HCT116 (cell line): ENCODE measurements around the gene ABCB6. TPM values are rescaled to one million over a fixed set of nuclear protein-coding genes. Genes with fewer than 3 reads are reported as not detected.

ENCODE experiments used
- ATAC-seq: fragments of 200-7000 bp; cut with Tn5 transposase; 2 replicates; pipeline ENCODE4 v1.9.1; 2020; ENCODE audit warnings: mild to moderate bottlenecking, moderate library complexity
- BruUV-seq: library from RNA; stranded (reverse); fragments of 400-500 nt; replicated peaks from 2 replicates; lab custom pipeline; 2021; lab: Mats Ljungman, UMichigan
- CTCF ChIA-PET: fragments of 300-600 bp; sonication (Branson Sonifier 250); formaldehyde crosslinking; loops from one replicate; lab custom pipeline; 2021; ENCODE audit warnings: antibody characterized with exemption; lab: Charles Lee
- POLR2A ChIA-PET: fragments of 300-600, 350-600 bp; sonication (Branson Sonifier 250); formaldehyde crosslinking; loops from one replicate; lab custom pipeline; 2021; ENCODE audit warnings: antibody characterized with exemption; lab: Charles Lee
- RAD21 ChIA-PET, 2 experiments: fragments of 300-600 bp; sonication (Branson Sonifier 250); formaldehyde crosslinking; loops; one replicate each; lab custom pipeline; 2023; ENCODE audit warnings: low total read pairs in 2 of 2; ENCODE audit not compliant: uncharacterized antibody in 2 of 2, unreplicated experiment in 2 of 2, low non-redundant PET in 1 of 2; lab: Charles Lee
- DNase-seq: peaks from one replicate; pipeline ENCODE4 v3.0.0-alpha.2; 2010; ENCODE audit warnings: low read depth, low spot score
- H2AFZ ChIP-seq: fragments of 200-600 bp; shearing (Covaris generic), sonication (generic); 2 replicates; pipeline ENCODE4 v1.6.1; 2017; ENCODE audit warnings: low read depth, mixed run types, mixed read lengths, antibody characterized with exemption, low read length; ENCODE audit not compliant: poor library complexity, severe bottlenecking
- H3K27ac ChIP-seq: 2 replicates; pipeline ENCODE4 v1.5.1; 2012; ENCODE audit warnings: low read depth, low read length
- H3K27me3 ChIP-seq: fragments of 200-600 bp; sonication (generic); 2 replicates; pipeline ENCODE4 v1.6.1; 2016; ENCODE audit warnings: mixed run types, low read length, mixed read lengths; ENCODE audit not compliant: insufficient read depth
- H3K36me3 ChIP-seq, 2 experiments: fragments of 200-500 bp in 1 of 2; fragments of 200-600 bp in 1 of 2; sonication (Bioruptor generic) in 1 of 2; sonication (generic) in 1 of 2; 2 replicates each; pipeline versions ENCODE4 v1.5.1 to v1.6.1; 2014 to 2016; ENCODE audit warnings: low read length in 2 of 2, inconsistent platforms in 1 of 2, mixed read lengths in 1 of 2, mixed run types in 1 of 2; ENCODE audit not compliant: insufficient read depth in 2 of 2, control insufficient read depth in 1 of 2
- H3K4me1 ChIP-seq, 2 experiments: fragments of 200-600 bp in 1 of 2; sonication (generic) in 1 of 2; 2 replicates each; pipeline versions ENCODE4 v1.5.1 to v1.6.1; 2012 to 2017; ENCODE audit warnings: low read length in 2 of 2, inconsistent platforms in 1 of 2, mild to moderate bottlenecking in 1 of 2, mixed read lengths in 1 of 2, mixed run types in 1 of 2, moderate library complexity in 1 of 2; ENCODE audit not compliant: insufficient read depth in 2 of 2, control insufficient read depth in 1 of 2
- H3K4me2 ChIP-seq: fragments of 200-600 bp; sonication (generic); 2 replicates; pipeline ENCODE4 v1.6.1; 2017; ENCODE audit warnings: mixed run types, low read length, mixed read lengths
- H3K4me3 ChIP-seq, 2 experiments: fragments of 200-600 bp in 1 of 2; sonication (generic) in 1 of 2; replicated peaks in 1 of 2; 2 replicates each; pipeline ENCODE4 v1.5.1; 2011 to 2016; ENCODE audit warnings: low read length in 2 of 2, control low read depth in 1 of 2, low read depth in 1 of 2, mild to moderate bottlenecking in 1 of 2, mixed read lengths in 1 of 2, mixed run types in 1 of 2
- H3K79me2 ChIP-seq: fragments of 200-600 bp; sonication (generic); 2 replicates; pipeline ENCODE4 v1.6.1; 2017; ENCODE audit warnings: mild to moderate bottlenecking, mixed run types, low read length, moderate library complexity, mixed read lengths; ENCODE audit not compliant: insufficient read depth
- H3K9ac ChIP-seq: fragments of 200-600 bp; sonication (generic); 2 replicates; pipeline ENCODE4 v1.6.1; 2016; ENCODE audit warnings: low read length, mixed read lengths
- H3K9me2 ChIP-seq: fragments of 200-600 bp; sonication (generic), shearing (Covaris generic); 2 replicates; pipeline ENCODE4 v1.6.1; 2017; ENCODE audit warnings: mixed run types, mild to moderate bottlenecking, moderate library complexity; ENCODE audit not compliant: insufficient read depth
- H3K9me3 ChIP-seq, 2 experiments: fragments of 200-500 bp in 1 of 2; fragments of 200-600 bp in 1 of 2; sonication (Bioruptor generic) in 1 of 2; sonication (generic) in 1 of 2; 2 replicates each; pipeline ENCODE4 v1.6.1; 2014 to 2017; ENCODE audit warnings: low read length in 2 of 2, mixed read lengths in 2 of 2, inconsistent platforms in 1 of 2, low read depth in 1 of 2, mild to moderate bottlenecking in 1 of 2, mixed run types in 1 of 2, moderate library complexity in 1 of 2; ENCODE audit not compliant: control insufficient read depth in 1 of 2, insufficient read depth in 1 of 2
- H4K20me1 ChIP-seq: fragments of 200-600 bp; sonication (generic), shearing (Covaris generic); 2 replicates; pipeline ENCODE4 v1.6.1; 2017; ENCODE audit warnings: mixed run types, mild to moderate bottlenecking, moderate library complexity; ENCODE audit not compliant: insufficient read depth
- CBX3 ChIP-seq: IDR thresholded peaks from 2 replicates; pipeline ENCODE4 v1.6.1; 2012; ENCODE audit warnings: low read depth
- CEBPB ChIP-seq: IDR thresholded peaks from 2 replicates; pipeline ENCODE4 v1.6.1; 2012; ENCODE audit warnings: low read depth
- EGR1 ChIP-seq: IDR thresholded peaks from 2 replicates; pipeline ENCODE4 v1.6.1; 2012; ENCODE audit warnings: low read depth
- ELF1 ChIP-seq: IDR thresholded peaks from 2 replicates; pipeline ENCODE4 v1.6.1; 2012; ENCODE audit warnings: low read depth, borderline replicate concordance
- EZH2 ChIP-seq: fragments of 200-600 bp; sonication (generic); IDR thresholded peaks from 2 replicates; pipeline ENCODE4 v1.6.1; 2017; ENCODE audit warnings: antibody characterized with exemption, mixed run types
- EZH2phosphoT487 ChIP-seq: fragments of 200-600 bp; IDR thresholded peaks from 2 replicates; pipeline ENCODE4 v1.6.1; 2018; ENCODE audit warnings: antibody characterized with exemption, borderline replicate concordance
- FOSL1 ChIP-seq: IDR thresholded peaks from 2 replicates; pipeline ENCODE4 v1.6.1; 2012; ENCODE audit warnings: low read depth
- POLR2A ChIP-seq: IDR thresholded peaks from 2 replicates; pipeline ENCODE4 v1.7.0; 2011; ENCODE audit warnings: borderline replicate concordance; ENCODE audit not compliant: insufficient read depth, insufficient read length; ENCODE audit errors: extremely low read depth
- POLR2AphosphoS5 ChIP-seq: IDR thresholded peaks from 2 replicates; pipeline ENCODE4 v1.6.1; 2011; ENCODE audit warnings: mild to moderate bottlenecking, low read depth, low read length, moderate library complexity
- SIN3A ChIP-seq: IDR thresholded peaks from 2 replicates; pipeline ENCODE4 v1.6.1; 2012; ENCODE audit warnings: low read depth
- YY1 ChIP-seq: IDR thresholded peaks from 2 replicates; pipeline ENCODE4 v1.6.1; 2011; ENCODE audit warnings: low read length, low read depth, moderate library complexity, mild to moderate bottlenecking; ENCODE audit not compliant: insufficient replicate concordance; ENCODE audit errors: extremely low read depth
- ZFX ChIP-seq: fragments of 450-650 bp; IDR thresholded peaks from 2 replicates; pipeline ENCODE4 v1.6.1; 2017
- intact Hi-C: fragments of 100-400 bp; cut with micrococcal nuclease; formaldehyde crosslinking; loops from 2 replicates; pipeline ENCODE4 v1.10.0; 2022
- total RNA-seq: library from RNA; stranded (reverse); gene quantifications from one replicate; pipeline ENCODE4 v1.2.1, GENCODE V29; 2021; ENCODE audit not compliant: unreplicated experiment
- TF ChIP-seq, protein P1 (sequence below): IDR thresholded peaks from 2 replicates; pipeline ENCODE4 v1.6.1; 2012
- TF ChIP-seq, protein P2 (sequence below): IDR thresholded peaks from 2 replicates; pipeline ENCODE4 v1.6.1; 2012
- TF ChIP-seq, protein P3 (sequence below): IDR thresholded peaks from 2 replicates; pipeline ENCODE4 v1.6.1; 2011; ENCODE audit warnings: mild to moderate bottlenecking, low read length, moderate library complexity; ENCODE audit not compliant: insufficient replicate concordance; ENCODE audit errors: extremely low read depth

Gene ABCB6
- total RNA-seq, 1 experiment from 2014 or later = 24.5 TPM

DNA sequence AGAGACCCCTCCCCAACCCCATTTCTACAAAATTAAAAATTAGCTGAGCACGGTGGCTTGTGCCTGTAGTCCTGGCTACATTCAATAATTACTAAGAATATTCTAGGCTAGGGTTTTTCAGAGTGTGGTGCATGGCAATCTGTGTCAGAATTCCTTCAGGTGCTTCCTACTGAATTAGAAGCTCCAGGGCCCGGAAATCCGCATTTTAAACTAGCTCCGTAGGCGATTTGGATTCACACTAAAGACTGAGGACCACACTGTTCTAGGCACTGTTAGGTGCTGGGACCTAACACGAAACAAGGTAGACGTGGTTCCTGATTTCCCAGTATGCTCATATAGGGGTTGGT is 12.8 kb downstream of the ABCB6 start:
- Histone ChIP-seq H3K27ac (peak overlapping the region; percentile 68), H3K9ac (peak overlapping the region; percentile 77), H3K79me2 (no peaks in the 10 kb centered on the region), H3K9me2 (no peaks in the 10 kb centered on the region), H3K4me2 (peak overlapping the region; percentile 94), H3K4me3 (peak overlapping the region; percentile 67), H3K27me3 (no peaks in the 10 kb centered on the region), H3K9me3 (peaks cover 0 to 9% of the 10 kb centered on the region in 2 experiments; a peak in 2 of 4 replicates), H2AFZ (no peak overlapping the region), H4K20me1 (no peaks in the 10 kb centered on the region), H3K4me1 (peaks cover 11 to 17% of the 10 kb centered on the region in 2 experiments), H3K36me3 (peaks cover 10 to 13% of the 10 kb centered on the region in 2 experiments; a peak in 3 of 4 replicates)
- DNase-seq (no peak), ATAC-seq (no peak; the same call in 1 of the 2 replicates)
- ChIA-PET POLR2A (interaction anchor here (1.0 to 2.2 kb wide), 5 partner anchors 9 to 43 kb away, joined by 3 to 18 read pairs (median 5); partner anchors contain the start of gene CNPPD1), CTCF (interaction anchor here (1.1 to 1.7 kb wide), 3 partner anchors 9 to 89 kb away, joined by 3 to 6 read pairs (median 5); no protein-coding TSS in a partner anchor), RAD21 (no interaction called here)
- intact Hi-C loops = loop anchor here (2.0 kb wide), 1 partner anchor 29 kb away; the partner anchor contains the start of gene CNPPD1
- no peak for TF ChIP-seq CBX3
- no peak for TF ChIP-seq EZH2
- no peak for TF ChIP-seq POLR2AphosphoS5
- TF ChIP-seq FOSL1 = no peak
- TF ChIP-seq POLR2A = no peak
- TF ChIP-seq YY1 = no peak
- no peak for TF ChIP-seq EZH2phosphoT487
- TF ChIP-seq ELF1 = no peak
- TF ChIP-seq SIN3A = no peak
- TF ChIP-seq, protein P1, sequence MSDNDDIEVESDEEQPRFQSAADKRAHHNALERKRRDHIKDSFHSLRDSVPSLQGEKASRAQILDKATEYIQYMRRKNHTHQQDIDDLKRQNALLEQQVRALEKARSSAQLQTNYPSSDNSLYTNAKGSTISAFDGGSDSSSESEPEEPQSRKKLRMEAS = no peak
- TF ChIP-seq, protein P2, sequence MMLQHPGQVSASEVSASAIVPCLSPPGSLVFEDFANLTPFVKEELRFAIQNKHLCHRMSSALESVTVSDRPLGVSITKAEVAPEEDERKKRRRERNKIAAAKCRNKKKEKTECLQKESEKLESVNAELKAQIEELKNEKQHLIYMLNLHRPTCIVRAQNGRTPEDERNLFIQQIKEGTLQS = no peak
- TF ChIP-seq CEBPB = no peak
- TF ChIP-seq, protein P3, sequence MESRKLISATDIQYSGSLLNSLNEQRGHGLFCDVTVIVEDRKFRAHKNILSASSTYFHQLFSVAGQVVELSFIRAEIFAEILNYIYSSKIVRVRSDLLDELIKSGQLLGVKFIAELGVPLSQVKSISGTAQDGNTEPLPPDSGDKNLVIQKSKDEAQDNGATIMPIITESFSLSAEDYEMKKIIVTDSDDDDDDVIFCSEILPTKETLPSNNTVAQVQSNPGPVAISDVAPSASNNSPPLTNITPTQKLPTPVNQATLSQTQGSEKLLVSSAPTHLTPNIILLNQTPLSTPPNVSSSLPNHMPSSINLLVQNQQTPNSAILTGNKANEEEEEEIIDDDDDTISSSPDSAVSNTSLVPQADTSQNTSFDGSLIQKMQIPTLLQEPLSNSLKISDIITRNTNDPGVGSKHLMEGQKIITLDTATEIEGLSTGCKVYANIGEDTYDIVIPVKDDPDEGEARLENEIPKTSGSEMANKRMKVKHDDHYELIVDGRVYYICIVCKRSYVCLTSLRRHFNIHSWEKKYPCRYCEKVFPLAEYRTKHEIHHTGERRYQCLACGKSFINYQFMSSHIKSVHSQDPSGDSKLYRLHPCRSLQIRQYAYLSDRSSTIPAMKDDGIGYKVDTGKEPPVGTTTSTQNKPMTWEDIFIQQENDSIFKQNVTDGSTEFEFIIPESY = no peak
- TF ChIP-seq EGR1 = no peak
- no peak for TF ChIP-seq ZFX
- no TSS peak for BruUV-seq
